Liver (tissue), 9 donors: ENCODE measurements around the gene VEZF1. TPM values are rescaled to one million over a fixed set of nuclear protein-coding genes. Genes with fewer than 3 reads are reported as not detected.

Experiments used
- DNase-seq: peaks from one replicate; pipeline ENCODE4 v3.0.0-alpha.2; 2017; ENCODE audit warnings: low spot score
- H3K27ac ChIP-seq, 2 donors: one replicate each; pipeline ENCODE4 v1.7.0; 2013; ENCODE audit warnings: inconsistent platforms in 2 of 2, low read length in 2 of 2, control low read depth in 1 of 2, low read depth in 1 of 2, mild to moderate bottlenecking in 1 of 2
- H3K27me3 ChIP-seq, 4 donors: one replicate each; pipeline versions ENCODE4 v1.6.1 to v1.7.0; 2013; ENCODE audit warnings: low read length in 3 of 4, inconsistent platforms in 1 of 4, mild to moderate bottlenecking in 1 of 4, moderate library complexity in 1 of 4; ENCODE audit not compliant: control insufficient read depth in 4 of 4, insufficient read depth in 4 of 4
- H3K36me3 ChIP-seq, 4 donors: one replicate each; pipeline versions ENCODE4 v1.6.1 to v1.7.0; 2013; ENCODE audit warnings: low read length in 3 of 4, mild to moderate bottlenecking in 3 of 4, low read depth in 1 of 4, moderate library complexity in 1 of 4; ENCODE audit not compliant: control insufficient read depth in 4 of 4, insufficient read depth in 3 of 4
- H3K4me1 ChIP-seq, 4 donors: one replicate each; pipeline versions ENCODE4 v1.6.1 to v1.7.0; 2013; ENCODE audit warnings: low read length in 3 of 4, mild to moderate bottlenecking in 3 of 4, moderate library complexity in 1 of 4; ENCODE audit not compliant: control insufficient read depth in 4 of 4, insufficient read depth in 4 of 4
- H3K4me3 ChIP-seq, 3 donors: one replicate each; pipeline versions ENCODE4 v1.6.1 to v1.7.0; 2013; ENCODE audit warnings: low read length in 3 of 3, control low read depth in 1 of 3, low read depth in 1 of 3, mild to moderate bottlenecking in 1 of 3
- H3K9ac ChIP-seq, 2 donors: one replicate each; pipeline ENCODE4 v1.7.0; 2013; ENCODE audit warnings: low read length in 2 of 2, mild to moderate bottlenecking in 2 of 2, moderate library complexity in 2 of 2, control low read depth in 1 of 2, low read depth in 1 of 2
- H3K9me3 ChIP-seq, 4 donors: one replicate each; pipeline versions ENCODE4 v1.6.1 to v1.7.0; 2013; ENCODE audit warnings: low read length in 3 of 4; ENCODE audit not compliant: control insufficient read depth in 4 of 4
- ATF3 ChIP-seq: IDR thresholded peaks from 2 replicates; pipeline ENCODE4 v1.6.1; 2016; ENCODE audit warnings: antibody characterized with exemption
- EGR1 ChIP-seq, 2 donors: IDR thresholded peaks; 2 replicates each; pipeline ENCODE4 v1.6.1; 2016 to 2018; ENCODE audit warnings: antibody characterized with exemption in 2 of 2, low read depth in 2 of 2
- FOXA1 ChIP-seq: IDR thresholded peaks from 2 replicates; pipeline ENCODE4 v1.6.1; 2016; ENCODE audit warnings: antibody characterized with exemption
- FOXA2 ChIP-seq: IDR thresholded peaks from 2 replicates; pipeline ENCODE4 v1.6.1; 2016; ENCODE audit warnings: antibody characterized with exemption
- HNF4A ChIP-seq, 2 donors: conservative IDR thresholded peaks; 2 replicates each; pipeline ENCODE4 v1.6.1; 2016; ENCODE audit warnings: antibody characterized with exemption in 2 of 2, mild to moderate bottlenecking in 2 of 2
- HNF4G ChIP-seq: IDR thresholded peaks from 2 replicates; pipeline ENCODE4 v1.6.1; 2016; ENCODE audit warnings: antibody characterized with exemption
- NR2F2 ChIP-seq: IDR thresholded peaks from 2 replicates; pipeline ENCODE4 v1.6.1; 2016; ENCODE audit warnings: antibody characterized with exemption
- REST ChIP-seq: IDR thresholded peaks from 2 replicates; pipeline ENCODE4 v1.6.1; 2016; ENCODE audit warnings: antibody characterized with exemption, mild to moderate bottlenecking
- RXRA ChIP-seq, 2 donors: IDR thresholded peaks; 2 replicates each; pipeline ENCODE4 v1.6.1; 2017 to 2018; ENCODE audit warnings: antibody characterized with exemption in 2 of 2, mild to moderate bottlenecking in 1 of 2
- SP1 ChIP-seq: IDR thresholded peaks from 2 replicates; pipeline ENCODE4 v1.6.1; 2018; ENCODE audit warnings: antibody characterized with exemption, mild to moderate bottlenecking
- YY1 ChIP-seq: IDR thresholded peaks from 2 replicates; pipeline ENCODE4 v1.6.1; 2016; ENCODE audit warnings: antibody characterized with exemption, mild to moderate bottlenecking
- WGBS: extraction: QIAGEN DNeasy Blood & Tissue Kit; methylation state at CpG from one replicate; pipeline ENCODE4 v1.1.7; 2013; 5-methylcytosine and 5-hydroxymethylcytosine counted together
- polyA plus RNA-seq, 2 donors: library from polyadenylated mRNA; stranded (reverse) in 1 of 2; unstranded in 1 of 2; fragments of 200-250 nt in 1 of 2; fragments of >200 nt in 1 of 2; fragmentation: Nextera tagmentation in 1 of 2; extraction: Ambion mirVana in 1 of 2; gene quantifications; one replicate each; pipeline versions ENCODE4 v1.2.1 to v1.2.3, GENCODE V29; 2013 to 2015
- total RNA-seq, 2 donors: library from RNA; depleted of rRNA; stranded (reverse); fragments of >200 nt; gene quantifications; one replicate each; pipeline ENCODE4 v1.2.3, GENCODE V29; 2014
- TF ChIP-seq, protein P1 (sequence below): fragments of 150-350 bp; IDR thresholded peaks from 2 replicates; pipeline ENCODE4 v1.5.1; 2017; ENCODE audit warnings: improper control_type of control experiment, low read depth, low read length; ENCODE audit not compliant: missing input control
- donor health status: healthy.
- donor health status: healthy.
- donor health status: healthy.
- donor health status: healthy.
- donor health status: healthy.

VEZF1 gene
- total and polyA plus RNA-seq, 4 donors: 7.9 to 26.2 (median 11.4) TPM

DNA sequence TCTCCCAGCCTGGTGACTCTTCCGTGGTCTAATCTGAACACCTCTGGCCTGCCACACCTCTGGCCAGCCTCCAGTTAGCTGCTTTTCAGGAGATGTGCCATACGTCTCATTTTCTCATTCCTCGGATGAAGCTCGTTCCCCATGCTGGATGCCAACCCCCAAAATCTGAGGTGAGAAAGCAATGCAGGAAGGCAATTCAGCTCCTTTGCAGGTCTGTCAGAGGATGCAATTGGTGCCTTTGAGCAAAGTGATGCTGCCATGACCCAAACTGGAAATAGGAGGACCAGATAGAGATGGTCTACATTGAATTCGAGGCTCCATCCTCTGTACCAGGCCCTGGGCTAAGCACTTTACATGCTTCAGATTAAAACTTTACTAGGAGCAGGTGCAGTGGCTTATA is 21.8 kb downstream of the VEZF1 start (continued):
- TF ChIP-seq REST: no peak
- no peak for TF ChIP-seq NR2F2
- TF ChIP-seq YY1: no peak
- no peak for TF ChIP-seq HNF4A (conservative IDR thresholded peaks at IDR 0.05)
- TF ChIP-seq FOXA2: no peak

DNA sequence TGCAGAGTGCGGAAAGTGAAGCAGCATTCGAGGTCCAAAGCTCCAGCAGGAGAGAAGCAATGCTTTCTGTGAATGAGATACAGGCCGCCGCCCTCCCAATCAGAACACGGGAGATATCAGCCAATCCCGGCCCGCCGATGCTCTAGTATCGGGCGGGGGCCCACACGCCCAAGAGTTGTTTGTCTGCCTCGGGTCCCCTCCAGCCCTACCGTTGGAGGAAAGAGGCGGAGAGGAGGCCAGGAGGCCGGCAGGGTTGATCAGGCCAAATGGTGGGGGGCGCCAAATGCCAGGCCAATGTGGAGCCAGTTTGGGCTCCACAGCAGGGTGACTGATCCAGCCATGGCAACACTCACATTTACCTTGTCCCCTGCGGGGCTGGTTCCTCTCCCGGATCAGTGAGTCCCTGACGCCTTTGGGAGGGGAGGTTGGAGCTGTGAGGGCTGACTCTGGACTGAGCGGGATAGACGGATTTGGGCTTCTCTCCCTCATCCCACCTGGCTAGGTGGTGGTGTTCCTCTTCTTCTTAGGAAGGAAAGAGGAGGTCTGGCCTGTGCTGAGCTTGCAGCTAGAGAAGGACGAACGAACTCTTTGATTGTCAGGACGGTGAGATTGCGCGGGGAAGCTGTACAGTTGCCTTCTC is 22.4 kb downstream of the VEZF1 start:
- 90% methylated on average over 26 of the region's 26 CpGs for WGBS
- no peak overlapping the region for H3K9ac ChIP-seq
- no peak overlapping the region for H3K4me3 ChIP-seq
- TF ChIP-seq FOXA1: no peak
- TF ChIP-seq SP1: no peak
- H3K4me1 ChIP-seq: no peaks in the 10 kb centered on the region
- DNase-seq: no peak
- no peaks in the 10 kb centered on the region for H3K27me3 ChIP-seq
- no peak overlapping the region for H3K27ac ChIP-seq
- H3K36me3 ChIP-seq: no peaks in the 10 kb centered on the region
- H3K9me3 ChIP-seq: no peaks in the 10 kb centered on the region

DNA sequence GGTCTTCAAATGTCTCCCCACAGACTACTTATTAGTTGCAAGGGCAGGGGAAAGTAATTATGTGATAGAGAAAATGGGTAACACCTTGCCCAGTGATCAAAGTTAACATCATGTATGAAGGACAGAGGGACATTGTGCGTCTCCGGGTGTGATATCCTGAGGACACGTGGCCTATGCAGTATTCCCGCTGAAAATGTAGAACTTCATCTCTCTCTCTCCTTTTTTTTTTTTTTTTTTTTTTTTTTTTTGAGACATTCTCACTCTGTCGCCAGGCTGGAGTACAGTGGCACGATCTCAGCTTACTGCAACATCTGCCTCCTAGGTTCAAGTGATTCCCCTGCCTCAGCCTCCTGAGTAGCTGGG is 24.9 kb downstream of the VEZF1 start:
- no peak overlapping the region for H3K9ac ChIP-seq
- no peaks in the 10 kb centered on the region for H3K27me3 ChIP-seq
- H3K9me3 ChIP-seq: no peaks in the 10 kb centered on the region
- no peak for DNase-seq
- 96% methylated on average over 6 of the region's 6 CpGs for WGBS
- H3K27ac ChIP-seq: no peak overlapping the region
- no peak overlapping the region for H3K4me3 ChIP-seq
- no peaks in the 10 kb centered on the region for H3K4me1 ChIP-seq
- no peaks in the 10 kb centered on the region for H3K36me3 ChIP-seq
- no peak for TF ChIP-seq YY1

- Histone ChIP-seq H3K9ac (no peak overlapping the region), H3K9me3 (no peaks in the 10 kb centered on the region), H3K27me3 (no peaks in the 10 kb centered on the region), H3K36me3 (no peaks in the 10 kb centered on the region), H3K27ac (no peak overlapping the region), H3K4me3 (no peak overlapping the region), H3K4me1 (no peaks in the 10 kb centered on the region)
- 81% methylated on average over 8 of the region's 8 CpGs for WGBS
- no peak for TF ChIP-seq ATF3
- no peak for TF ChIP-seq RXRA (IDR thresholded peaks at IDR 0.05)
- no peak for TF ChIP-seq HNF4G
- no peak for TF ChIP-seq NR2F2
- TF ChIP-seq YY1: no peak
- no peak for TF ChIP-seq EGR1 (IDR thresholded peaks at IDR 0.05; ENCODE audit: low read depth in 2 of 2)
- TF ChIP-seq, protein P1, sequence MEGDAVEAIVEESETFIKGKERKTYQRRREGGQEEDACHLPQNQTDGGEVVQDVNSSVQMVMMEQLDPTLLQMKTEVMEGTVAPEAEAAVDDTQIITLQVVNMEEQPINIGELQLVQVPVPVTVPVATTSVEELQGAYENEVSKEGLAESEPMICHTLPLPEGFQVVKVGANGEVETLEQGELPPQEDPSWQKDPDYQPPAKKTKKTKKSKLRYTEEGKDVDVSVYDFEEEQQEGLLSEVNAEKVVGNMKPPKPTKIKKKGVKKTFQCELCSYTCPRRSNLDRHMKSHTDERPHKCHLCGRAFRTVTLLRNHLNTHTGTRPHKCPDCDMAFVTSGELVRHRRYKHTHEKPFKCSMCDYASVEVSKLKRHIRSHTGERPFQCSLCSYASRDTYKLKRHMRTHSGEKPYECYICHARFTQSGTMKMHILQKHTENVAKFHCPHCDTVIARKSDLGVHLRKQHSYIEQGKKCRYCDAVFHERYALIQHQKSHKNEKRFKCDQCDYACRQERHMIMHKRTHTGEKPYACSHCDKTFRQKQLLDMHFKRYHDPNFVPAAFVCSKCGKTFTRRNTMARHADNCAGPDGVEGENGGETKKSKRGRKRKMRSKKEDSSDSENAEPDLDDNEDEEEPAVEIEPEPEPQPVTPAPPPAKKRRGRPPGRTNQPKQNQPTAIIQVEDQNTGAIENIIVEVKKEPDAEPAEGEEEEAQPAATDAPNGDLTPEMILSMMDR: no peak
- TF ChIP-seq REST: no peak
- no peak for DNase-seq
Measured at GRCh38 chr17:57962279-57963148, 25.5 kb downstream of the VEZF1 start.
